Activated CD8-positive, alpha-beta memory T cell treated with anti-CD3 and anti-CD28 coated beads for 24 hours (primary cell): Measurements from ENCODE around the gene PCBP3.
"Not testable (repeated sequence)": the region's sequence is repeated elsewhere in the genome, so short reads cannot be mapped to it uniquely, and the experiment has no call there.

Experiments
- DNase-seq: peaks from one replicate; pipeline ENCODE4 v3.0.0-alpha.2; 2020

PCBP3 gene

GRCh38 chr21:45957981-45958600 lies 314.6 kb downstream of the PCBP3 start:
- DNase-seq = no peak

DNA sequence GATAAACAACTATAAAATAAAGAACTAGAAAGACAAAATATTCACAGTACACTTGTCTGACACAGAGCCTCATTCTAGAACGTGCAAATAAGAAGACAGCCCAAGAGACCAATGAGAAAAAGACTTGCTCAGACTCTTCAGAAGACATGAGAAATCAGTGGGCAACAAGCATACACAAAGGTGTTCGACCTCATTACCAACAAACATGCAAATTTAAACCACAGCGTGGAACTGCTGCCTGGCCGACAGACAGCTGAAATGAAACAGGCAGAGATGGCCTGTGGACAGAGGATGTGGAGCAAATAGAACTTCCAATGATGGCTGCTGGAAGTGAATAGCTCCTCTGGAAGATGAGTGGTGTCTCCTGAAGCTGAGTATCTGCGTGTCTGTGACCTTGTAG lies 315.7 kb downstream of the PCBP3 start:
- DNase-seq = no peak

GRCh38 chr21:45959779-45960390 lies 316.4 kb downstream of the PCBP3 start:
- DNase-seq = no peak

- DNase-seq = not testable (repeated sequence)
Measured at GRCh38 chr21:45961408-45961807, 317.9 kb downstream of the PCBP3 start.

GRCh38 chr21:45962531-45963231 lies 319.2 kb downstream of the PCBP3 start:
- DNase-seq = no peak

DNA sequence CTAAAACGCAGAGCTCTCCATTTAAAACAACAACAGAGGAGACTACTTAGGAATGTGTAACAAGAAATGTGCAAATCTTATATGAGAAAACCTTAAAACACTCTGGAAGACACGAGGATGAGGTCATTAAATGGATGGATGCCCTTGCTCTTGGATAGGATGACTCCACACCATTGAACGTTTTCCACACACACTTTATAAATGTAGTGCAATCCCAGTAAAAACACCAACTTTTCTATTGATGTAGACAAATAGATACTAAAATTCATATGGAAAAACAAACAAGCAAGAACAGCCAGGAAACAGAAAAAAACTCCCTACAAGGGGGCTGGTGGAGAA lies 319.7 kb downstream of the PCBP3 start:
- DNase-seq = no peak

- no peak for DNase-seq
Measured at GRCh38 chr21:45964649-45965048, 321.1 kb downstream of the PCBP3 start.

GRCh38 chr21:45965084-45965809 lies 321.7 kb downstream of the PCBP3 start:
- no peak for DNase-seq

DNA sequence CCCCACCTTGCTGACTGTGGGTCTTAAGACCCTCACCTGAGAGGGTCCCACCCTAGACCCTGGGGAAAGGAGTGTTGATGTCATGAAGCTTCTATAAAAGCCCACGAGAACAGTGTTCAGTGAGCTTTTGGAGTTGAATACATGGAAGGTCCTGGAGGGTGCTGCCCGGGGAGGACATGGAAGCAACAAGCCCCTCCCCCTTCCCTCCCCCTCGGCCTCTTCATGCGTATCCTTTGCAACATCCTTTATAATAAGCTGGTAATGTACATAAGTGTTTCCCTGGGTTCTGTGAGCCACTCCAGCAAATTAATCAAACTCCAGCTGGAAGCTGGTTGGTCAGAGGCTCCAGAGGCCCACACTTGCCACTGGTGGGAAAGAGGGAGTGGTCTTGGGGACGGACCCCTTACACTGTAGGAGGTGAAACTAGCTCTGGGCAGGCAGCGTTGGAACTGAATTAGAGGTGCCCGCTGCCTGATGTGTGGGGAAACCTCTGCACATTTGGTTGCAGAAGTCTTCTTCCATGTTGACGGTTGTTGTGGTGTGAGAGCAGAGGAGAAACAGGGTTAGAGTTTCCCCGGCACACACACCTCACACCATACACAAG lies 323.4 kb downstream of the PCBP3 start:
- no peak for DNase-seq

- DNase-seq = no peak
Measured at GRCh38 chr21:45969921-45970673, 326.6 kb downstream of the PCBP3 start.

- peak; percentile 88 for DNase-seq
Measured at GRCh38 chr21:45970674-45971615, 327.4 kb downstream of the PCBP3 start.

DNA sequence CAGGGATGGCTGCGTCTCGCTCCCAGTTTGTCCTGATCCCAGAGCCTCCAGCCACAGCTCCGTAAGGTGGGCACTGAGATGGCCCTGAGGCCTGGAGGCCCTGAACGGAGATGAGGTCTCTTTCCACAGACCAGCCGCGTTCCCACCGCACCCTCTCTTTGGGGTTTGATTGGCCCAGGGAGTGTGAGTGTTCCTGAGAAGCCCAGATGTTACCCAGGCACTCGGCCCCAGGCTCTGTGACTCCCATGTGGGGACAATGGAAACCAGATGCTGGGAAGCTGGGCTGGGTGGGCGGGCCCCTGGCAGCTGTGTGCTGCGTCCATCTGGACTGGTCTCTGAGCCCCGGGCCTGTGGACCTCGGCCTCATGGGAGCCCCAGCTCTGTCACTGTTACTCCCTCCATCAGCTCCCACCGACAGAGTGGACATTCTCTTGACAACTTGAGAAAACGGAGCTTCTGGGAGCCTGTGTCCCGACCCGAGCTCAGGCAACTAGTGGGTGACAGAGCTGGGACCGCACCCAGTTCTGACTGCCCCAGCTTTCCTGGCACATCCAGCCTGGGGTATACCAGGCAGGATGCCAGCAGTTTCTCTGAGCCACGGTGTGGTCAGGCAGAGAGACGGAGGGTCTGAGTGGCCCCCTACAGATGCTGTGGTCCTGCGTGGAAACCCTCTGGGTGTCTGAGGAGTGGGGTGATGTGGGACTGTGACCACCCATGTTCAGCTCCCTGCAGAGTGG lies 328.3 kb downstream of the PCBP3 start:
- no peak for DNase-seq

GRCh38 chr21:45972353-45972715 lies 328.8 kb downstream of the PCBP3 start:
- peak; percentile 63 for DNase-seq

- peak; percentile 82 for DNase-seq
Measured at GRCh38 chr21:45972716-45973474, 329.4 kb downstream of the PCBP3 start.

GRCh38 chr21:45973475-45974072 lies 330.0 kb downstream of the PCBP3 start:
- peak; percentile 95 for DNase-seq

- DNase-seq = no peak
Measured at GRCh38 chr21:45974073-45975019, 330.8 kb downstream of the PCBP3 start.

DNA sequence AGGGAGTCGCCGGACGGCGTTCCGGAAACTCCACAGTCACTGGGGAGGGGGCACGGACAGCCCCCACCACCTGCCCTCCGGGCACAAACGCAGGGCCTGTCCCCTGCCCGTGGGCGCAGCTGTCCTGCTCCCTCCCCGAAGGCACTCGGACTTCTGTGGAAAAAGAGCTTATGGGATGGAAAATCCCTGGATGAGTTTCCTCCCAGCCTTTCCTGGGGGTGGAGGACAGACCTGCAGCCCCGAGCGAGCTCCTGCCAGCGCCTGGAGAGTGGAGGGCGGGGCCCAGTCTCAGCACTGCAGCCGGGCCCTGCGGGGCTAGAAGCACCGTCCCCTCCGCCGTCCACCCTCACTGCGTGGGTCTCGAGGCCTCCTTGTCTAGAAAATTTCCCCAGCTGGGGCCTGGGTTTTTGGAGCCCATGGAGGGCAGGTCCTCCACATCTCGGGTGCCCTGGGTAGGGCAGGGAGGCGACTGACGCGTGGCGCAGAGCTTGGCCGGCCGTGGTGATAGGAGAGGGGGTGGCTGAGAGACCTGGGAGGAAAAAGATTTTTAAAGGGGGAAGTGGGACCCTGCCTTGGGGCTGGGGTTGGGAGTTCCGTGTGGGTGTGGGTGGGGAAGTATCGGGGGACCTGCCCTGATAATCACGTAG lies 331.6 kb downstream of the PCBP3 start:
- DNase-seq = no peak
